ENCODE measurements around the gene RTN1. TPM values are rescaled to one million over a fixed set of nuclear protein-coding genes. Genes with fewer than 3 reads are reported as not detected.

The RTN1 gene
- polyA plus RNA-seq, 1 donor from 2014 or later = 1,138 TPM

DNA sequence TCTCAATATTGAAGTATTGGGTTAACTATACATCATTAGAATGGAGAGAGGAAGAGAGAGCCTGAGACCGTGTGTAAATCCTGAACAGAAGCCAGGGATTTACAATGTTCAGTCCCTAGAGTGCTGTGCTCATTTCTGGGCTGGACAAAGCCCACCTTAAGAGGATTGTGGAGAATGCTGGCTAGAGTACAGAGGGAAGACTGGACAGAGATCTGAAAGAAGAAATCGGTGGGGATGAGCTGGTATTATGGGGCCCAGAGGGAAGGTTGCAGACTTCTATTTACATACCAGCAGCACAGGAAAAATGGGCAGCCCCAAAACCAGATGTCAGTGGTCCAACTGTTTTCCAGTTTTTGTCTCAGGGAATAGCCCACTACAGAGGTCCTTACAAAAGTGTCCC is 42.3 kb downstream of the RTN1 start:
- H3K9me3 ChIP-seq (ENCODE audit: low read length) = no peaks in the 10 kb centered on the region
- H4K20me1 ChIP-seq (ENCODE audit: insufficient read depth) = no peaks in the 10 kb centered on the region
- H2AFZ ChIP-seq (ENCODE audit: low read depth, low read length) = no peak overlapping the region
- H3K79me2 ChIP-seq (replicated peaks; ENCODE audit: insufficient read depth, low read length) = no peaks in the 10 kb centered on the region
- H3K27ac ChIP-seq (ENCODE audit: low read length) = no peak overlapping the region
- H3F3A ChIP-seq (ENCODE audit: insufficient read depth, low read length, poor library complexity, severe bottlenecking) = no peaks in the 10 kb centered on the region
- H3K4me3 ChIP-seq (ENCODE audit: low read length) = no peak overlapping the region
- no peaks in the 10 kb centered on the region for H3K36me3 ChIP-seq (ENCODE audit: insufficient read depth, low read length)
- no peaks in the 10 kb centered on the region for H3K9me2 ChIP-seq (ENCODE audit: insufficient read depth, low read length)
- H3K4me2 ChIP-seq (ENCODE audit: low read length) = no peak overlapping the region
- H3K27me3 ChIP-seq (ENCODE audit: insufficient read depth, low read depth, low read length) = no peaks in the 10 kb centered on the region
- TF ChIP-seq EZH2 (IDR thresholded peaks at IDR 0.05; ENCODE audit: borderline replicate concordance, insufficient read depth, low read length, poor library complexity, severe bottlenecking) (no peak), MXI1 (conservative IDR thresholded peaks at IDR 0.05; ENCODE audit: poor library complexity, severe bottlenecking) (no peak), TAF1 (IDR thresholded peaks at IDR 0.05; ENCODE audit: low read depth) (no peak), SMC3 (conservative IDR thresholded peaks at IDR 0.05; ENCODE audit: poor library complexity) (no peak), POLR2AphosphoS5 (IDR thresholded peaks at IDR 0.05) (no peak)
- TF ChIP-seq, protein P1, sequence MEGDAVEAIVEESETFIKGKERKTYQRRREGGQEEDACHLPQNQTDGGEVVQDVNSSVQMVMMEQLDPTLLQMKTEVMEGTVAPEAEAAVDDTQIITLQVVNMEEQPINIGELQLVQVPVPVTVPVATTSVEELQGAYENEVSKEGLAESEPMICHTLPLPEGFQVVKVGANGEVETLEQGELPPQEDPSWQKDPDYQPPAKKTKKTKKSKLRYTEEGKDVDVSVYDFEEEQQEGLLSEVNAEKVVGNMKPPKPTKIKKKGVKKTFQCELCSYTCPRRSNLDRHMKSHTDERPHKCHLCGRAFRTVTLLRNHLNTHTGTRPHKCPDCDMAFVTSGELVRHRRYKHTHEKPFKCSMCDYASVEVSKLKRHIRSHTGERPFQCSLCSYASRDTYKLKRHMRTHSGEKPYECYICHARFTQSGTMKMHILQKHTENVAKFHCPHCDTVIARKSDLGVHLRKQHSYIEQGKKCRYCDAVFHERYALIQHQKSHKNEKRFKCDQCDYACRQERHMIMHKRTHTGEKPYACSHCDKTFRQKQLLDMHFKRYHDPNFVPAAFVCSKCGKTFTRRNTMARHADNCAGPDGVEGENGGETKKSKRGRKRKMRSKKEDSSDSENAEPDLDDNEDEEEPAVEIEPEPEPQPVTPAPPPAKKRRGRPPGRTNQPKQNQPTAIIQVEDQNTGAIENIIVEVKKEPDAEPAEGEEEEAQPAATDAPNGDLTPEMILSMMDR (IDR thresholded peaks at IDR 0.05; ENCODE audit: poor library complexity, severe bottlenecking) = no peak
- TF ChIP-seq, protein P2, sequence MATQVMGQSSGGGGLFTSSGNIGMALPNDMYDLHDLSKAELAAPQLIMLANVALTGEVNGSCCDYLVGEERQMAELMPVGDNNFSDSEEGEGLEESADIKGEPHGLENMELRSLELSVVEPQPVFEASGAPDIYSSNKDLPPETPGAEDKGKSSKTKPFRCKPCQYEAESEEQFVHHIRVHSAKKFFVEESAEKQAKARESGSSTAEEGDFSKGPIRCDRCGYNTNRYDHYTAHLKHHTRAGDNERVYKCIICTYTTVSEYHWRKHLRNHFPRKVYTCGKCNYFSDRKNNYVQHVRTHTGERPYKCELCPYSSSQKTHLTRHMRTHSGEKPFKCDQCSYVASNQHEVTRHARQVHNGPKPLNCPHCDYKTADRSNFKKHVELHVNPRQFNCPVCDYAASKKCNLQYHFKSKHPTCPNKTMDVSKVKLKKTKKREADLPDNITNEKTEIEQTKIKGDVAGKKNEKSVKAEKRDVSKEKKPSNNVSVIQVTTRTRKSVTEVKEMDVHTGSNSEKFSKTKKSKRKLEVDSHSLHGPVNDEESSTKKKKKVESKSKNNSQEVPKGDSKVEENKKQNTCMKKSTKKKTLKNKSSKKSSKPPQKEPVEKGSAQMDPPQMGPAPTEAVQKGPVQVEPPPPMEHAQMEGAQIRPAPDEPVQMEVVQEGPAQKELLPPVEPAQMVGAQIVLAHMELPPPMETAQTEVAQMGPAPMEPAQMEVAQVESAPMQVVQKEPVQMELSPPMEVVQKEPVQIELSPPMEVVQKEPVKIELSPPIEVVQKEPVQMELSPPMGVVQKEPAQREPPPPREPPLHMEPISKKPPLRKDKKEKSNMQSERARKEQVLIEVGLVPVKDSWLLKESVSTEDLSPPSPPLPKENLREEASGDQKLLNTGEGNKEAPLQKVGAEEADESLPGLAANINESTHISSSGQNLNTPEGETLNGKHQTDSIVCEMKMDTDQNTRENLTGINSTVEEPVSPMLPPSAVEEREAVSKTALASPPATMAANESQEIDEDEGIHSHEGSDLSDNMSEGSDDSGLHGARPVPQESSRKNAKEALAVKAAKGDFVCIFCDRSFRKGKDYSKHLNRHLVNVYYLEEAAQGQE (IDR thresholded peaks at IDR 0.05; ENCODE audit: borderline replicate concordance) = no peak
- no peak overlapping the region for H3K9ac ChIP-seq (ENCODE audit: low read length)

DNA sequence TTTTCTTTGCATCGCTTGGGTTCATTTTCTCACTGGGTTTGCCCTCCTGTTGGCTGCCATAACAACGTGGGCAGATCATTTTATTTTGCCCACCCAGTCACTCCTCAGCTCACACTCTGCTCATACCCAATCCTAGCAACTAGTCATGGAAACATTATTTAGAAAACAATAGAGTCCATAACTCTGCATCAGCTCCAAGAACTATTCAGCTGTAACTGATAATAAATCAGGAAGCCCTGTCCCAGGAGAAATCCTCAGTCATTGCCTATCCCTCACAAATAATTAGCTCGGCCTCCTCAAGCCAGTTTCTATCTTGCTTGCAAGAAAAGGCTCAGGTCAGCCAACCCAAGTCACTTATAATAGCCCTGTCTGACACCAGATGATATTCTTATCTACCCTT is 43.2 kb downstream of the RTN1 start:
- no peaks in the 10 kb centered on the region for H3F3A ChIP-seq (ENCODE audit: insufficient read depth, low read length, poor library complexity, severe bottlenecking)
- no peaks in the 10 kb centered on the region for H3K9me3 ChIP-seq (ENCODE audit: low read length)
- H3K9ac ChIP-seq (ENCODE audit: low read length) = no peak overlapping the region
- no peak overlapping the region for H3K4me2 ChIP-seq (ENCODE audit: low read length)
- H3K27me3 ChIP-seq (ENCODE audit: insufficient read depth, low read depth, low read length) = no peaks in the 10 kb centered on the region
- TF ChIP-seq EZH2 (IDR thresholded peaks at IDR 0.05; ENCODE audit: borderline replicate concordance, insufficient read depth, low read length, poor library complexity, severe bottlenecking) = no peak
- no peak for TF ChIP-seq MXI1 (conservative IDR thresholded peaks at IDR 0.05; ENCODE audit: poor library complexity, severe bottlenecking)
- TF ChIP-seq POLR2AphosphoS5 (IDR thresholded peaks at IDR 0.05) = no peak
- TF ChIP-seq TAF1 (IDR thresholded peaks at IDR 0.05; ENCODE audit: low read depth) = no peak
- TF ChIP-seq, protein P2 (IDR thresholded peaks at IDR 0.05; ENCODE audit: borderline replicate concordance) = no peak
- TF ChIP-seq RAD21 (conservative IDR thresholded peaks at IDR 0.05) = no peak
- TF ChIP-seq SMC3 (conservative IDR thresholded peaks at IDR 0.05; ENCODE audit: poor library complexity) = no peak
- TF ChIP-seq, protein P1 (IDR thresholded peaks at IDR 0.05; ENCODE audit: poor library complexity, severe bottlenecking) = no peak
- no peak for TF ChIP-seq EP300 (conservative IDR thresholded peaks at IDR 0.05; ENCODE audit: poor library complexity, severe bottlenecking)
- no peaks in the 10 kb centered on the region for H4K20me1 ChIP-seq (ENCODE audit: insufficient read depth)
- H3K36me3 ChIP-seq (ENCODE audit: insufficient read depth, low read length) = no peaks in the 10 kb centered on the region
- no peaks in the 10 kb centered on the region for H3K79me2 ChIP-seq (replicated peaks; ENCODE audit: insufficient read depth, low read length)
- H3K4me3 ChIP-seq (ENCODE audit: low read length) = no peak overlapping the region
- H3K27ac ChIP-seq (ENCODE audit: low read length) = no peak overlapping the region
- no peak overlapping the region for H2AFZ ChIP-seq (ENCODE audit: low read depth, low read length)
- H3K9me2 ChIP-seq (ENCODE audit: insufficient read depth, low read length) = no peaks in the 10 kb centered on the region

Measured in neural cell (in vitro differentiated cells).